ENCODE measurements around the gene TNS2. TPM values are rescaled to one million over a fixed set of nuclear protein-coding genes. Genes with fewer than 3 reads are reported as not detected.

The TNS2 gene
- total RNA-seq, 1 donor from 2014 or later = 21.9 TPM

DNA sequence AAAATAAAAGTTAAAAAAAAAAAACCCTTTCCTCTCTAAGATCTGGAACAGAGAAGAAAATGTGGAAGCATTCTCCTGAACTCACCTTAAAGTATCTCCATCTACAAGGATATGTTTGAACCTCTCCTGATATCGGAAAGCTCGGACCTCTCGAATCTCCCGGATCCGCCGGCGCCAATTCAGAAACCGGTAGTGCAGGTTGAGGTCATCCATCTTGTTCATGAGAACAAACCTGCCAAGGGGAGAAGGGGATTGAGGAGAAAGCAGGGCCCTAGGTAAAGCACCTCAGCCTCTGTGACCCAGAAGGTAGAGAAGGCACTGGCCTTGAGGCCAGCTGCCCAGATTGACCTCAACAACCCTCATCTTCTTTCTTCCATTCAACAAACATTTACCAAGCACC, 27.2 kb downstream of the TNS2 start:
- Histone ChIP-seq H3K4me3 (ENCODE audit: low read length in 3 of 3) (no peak overlapping the region), H3K27me3 (ENCODE audit: control insufficient read depth in 3 of 3, insufficient read depth in 3 of 3, low read length in 3 of 3) (no peaks in the 10 kb centered on the region), H3K36me3 (ENCODE audit: control insufficient read depth in 3 of 3, insufficient read depth in 3 of 3, low read length in 3 of 3) (peaks cover 23 to 37% (median 30%) of the 10 kb centered on the region in 3 donors), H3K9ac (ENCODE audit: low read depth in 1 of 3, low read length in 3 of 3) (no peak overlapping the region), H3K27ac (ENCODE audit: low read depth, low read length) (no peak overlapping the region), H3K9me3 (ENCODE audit: control insufficient read depth in 3 of 3, low read length in 3 of 3) (no peaks in the 10 kb centered on the region), H3K4me1 (ENCODE audit: control insufficient read depth in 3 of 3, insufficient read depth in 3 of 3, low read length in 3 of 3) (peaks cover 32 to 39% (median 38%) of the 10 kb centered on the region in 3 donors)

DNA sequence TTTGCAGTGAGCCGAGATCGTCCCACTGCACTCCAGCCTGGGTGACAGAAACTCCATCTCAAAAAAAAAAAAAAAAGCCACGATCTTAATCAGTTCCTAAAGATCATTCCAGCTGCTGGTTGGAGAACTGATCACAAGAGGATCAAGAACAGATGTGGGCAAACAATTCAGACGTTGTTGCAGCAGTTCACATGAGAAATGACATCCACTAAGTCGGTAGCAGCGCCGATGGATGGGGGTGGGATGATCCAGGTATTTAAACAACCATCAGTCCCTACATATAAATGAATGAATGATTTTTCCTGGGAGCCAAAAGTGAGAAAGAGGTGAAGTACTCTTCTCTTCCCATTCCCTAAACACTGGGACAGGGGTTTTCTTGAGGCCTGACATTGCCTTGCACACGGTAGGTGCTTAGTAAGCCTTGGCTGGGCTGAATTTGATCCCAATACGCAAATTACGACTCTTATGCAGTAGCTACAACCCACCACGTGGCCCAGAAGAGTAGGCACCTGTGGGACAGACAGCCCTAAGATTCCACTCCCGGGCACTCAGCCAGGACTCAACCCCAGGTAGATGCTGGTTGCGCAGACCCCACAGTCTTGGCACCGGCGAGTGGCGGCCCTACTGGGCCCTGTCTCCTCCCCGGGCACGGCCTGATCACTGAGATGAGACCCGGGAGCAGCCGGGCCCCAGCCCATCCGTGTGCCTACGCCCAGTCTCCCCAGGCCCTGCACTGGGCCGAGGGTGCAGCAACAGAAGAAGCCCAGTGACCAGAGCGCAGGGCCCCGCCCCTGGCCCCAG, 28.8 kb downstream of the TNS2 start:
- H3K9me3 ChIP-seq (ENCODE audit: control insufficient read depth in 3 of 3, low read length in 3 of 3) = no peaks in the 10 kb centered on the region
- H3K36me3 ChIP-seq (ENCODE audit: control insufficient read depth in 3 of 3, insufficient read depth in 3 of 3, low read length in 3 of 3) = peaks cover 18 to 37% (median 30%) of the 10 kb centered on the region in 3 donors
- H3K27me3 ChIP-seq (ENCODE audit: control insufficient read depth in 3 of 3, insufficient read depth in 3 of 3, low read length in 3 of 3) = no peaks in the 10 kb centered on the region
- peak overlapping the region; percentile 74 to 82 (median 76) for H3K9ac ChIP-seq (ENCODE audit: low read depth in 1 of 3, low read length in 3 of 3)
- H3K4me1 ChIP-seq (ENCODE audit: control insufficient read depth in 3 of 3, insufficient read depth in 3 of 3, low read length in 3 of 3) = peaks cover 20 to 26% (median 25%) of the 10 kb centered on the region in 3 donors
- peak overlapping the region; percentile 63 to 83 (median 82) for H3K4me3 ChIP-seq (ENCODE audit: low read length in 3 of 3)
- H3K27ac ChIP-seq (ENCODE audit: low read depth, low read length) = peak overlapping the region; percentile 54

DNA sequence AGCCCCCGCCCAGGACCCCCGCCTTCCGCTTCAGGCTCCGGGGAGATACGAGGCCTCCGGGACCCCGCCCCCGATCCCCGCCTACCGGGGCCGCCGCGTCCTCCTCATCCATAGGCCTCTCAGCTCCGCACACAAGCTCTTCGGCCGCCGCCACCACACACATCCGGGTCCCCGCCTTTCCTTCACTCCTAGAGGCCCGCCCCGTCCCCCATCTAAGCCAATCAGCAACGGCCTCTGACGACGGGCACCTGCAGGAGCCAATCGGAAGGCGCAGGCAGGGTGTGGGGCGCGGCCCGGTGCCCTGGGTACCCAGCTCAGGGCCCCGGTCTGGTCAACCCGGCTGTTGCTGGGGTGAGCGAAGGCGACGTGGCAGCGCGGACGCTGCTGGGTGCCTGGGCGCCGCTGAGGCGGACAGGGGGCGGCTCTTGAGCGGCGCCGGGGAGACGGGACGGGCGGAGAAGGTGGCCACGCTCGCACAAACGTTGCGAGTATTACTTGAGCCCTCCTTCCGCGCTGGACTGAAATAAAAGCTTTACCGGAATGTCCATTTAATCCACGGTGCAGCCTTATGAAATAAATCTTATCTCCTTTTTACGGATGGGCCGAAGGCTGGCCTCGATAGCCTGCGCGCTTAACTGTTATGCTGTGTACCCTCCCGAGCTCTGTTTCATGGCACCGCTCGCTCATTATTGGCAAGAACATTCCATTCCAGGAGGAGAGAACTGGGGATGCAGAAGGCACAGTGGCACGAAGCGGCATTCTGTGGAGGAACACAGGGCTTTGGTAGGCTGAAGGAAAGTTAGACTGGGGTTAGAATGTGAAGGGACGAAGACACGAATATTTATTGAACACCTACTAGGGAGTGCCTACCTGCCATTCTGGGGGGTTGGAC, 29.6 kb downstream of the TNS2 start, which contains the start of gene SPRYD3:
Gene SPRYD3, minus strand, starts transcription at position 165 of the 892 bp plus-strand sequence. Its CDS starts 57 bp downstream, at position 108.
- peak within 1 kb of the TSS; percentile 81 for H3K27ac ChIP-seq (ENCODE audit: low read depth, low read length)
- H3K9ac ChIP-seq (ENCODE audit: low read depth in 1 of 3, low read length in 3 of 3) = peak within 1 kb of the TSS; percentile 77 to 89 (median 85)
- H3K9me3 ChIP-seq (ENCODE audit: control insufficient read depth in 3 of 3, low read length in 3 of 3) = no peaks in the 10 kb centered on the region
- H3K27me3 ChIP-seq (ENCODE audit: control insufficient read depth in 3 of 3, insufficient read depth in 3 of 3, low read length in 3 of 3) = no peaks in the 10 kb centered on the region
- peaks cover 12 to 30% (median 23%) of the 10 kb centered on the region in 3 donors for H3K36me3 ChIP-seq (ENCODE audit: control insufficient read depth in 3 of 3, insufficient read depth in 3 of 3, low read length in 3 of 3)
- peaks cover 14 to 21% (median 19%) of the 10 kb centered on the region in 3 donors for H3K4me1 ChIP-seq (ENCODE audit: control insufficient read depth in 3 of 3, insufficient read depth in 3 of 3, low read length in 3 of 3)
- H3K4me3 ChIP-seq (ENCODE audit: low read length in 3 of 3) = peak within 1 kb of the TSS; percentile 63 to 85 (median 82)

DNA sequence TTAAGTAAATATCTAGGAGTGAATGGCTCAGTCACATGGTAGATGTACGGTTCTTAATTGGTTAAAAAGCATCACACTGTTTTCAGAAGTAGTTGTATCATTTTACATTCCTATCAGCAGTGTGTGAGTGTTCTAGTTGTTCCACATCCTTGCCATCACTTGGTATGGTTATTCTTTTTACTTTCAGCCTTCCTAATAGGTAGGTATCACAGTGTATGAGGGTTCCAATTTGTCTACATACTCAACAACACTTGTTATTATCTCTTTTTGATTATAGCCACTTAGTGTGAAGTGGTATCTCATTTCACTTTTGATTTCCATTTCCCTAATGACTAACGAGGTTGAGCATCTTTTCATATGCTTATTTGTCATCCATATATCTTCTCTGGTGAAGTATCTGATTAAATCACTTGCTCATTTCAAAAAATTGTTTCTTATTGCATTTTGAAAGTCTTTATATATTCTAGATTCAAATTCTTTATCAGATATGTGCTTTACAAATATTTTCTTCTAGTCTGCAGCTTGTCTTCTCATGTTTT, 32.8 kb downstream of the TNS2 start:
- Histone ChIP-seq H3K9me3 (ENCODE audit: control insufficient read depth in 3 of 3, low read length in 3 of 3) (no peaks in the 10 kb centered on the region), H3K4me1 (ENCODE audit: control insufficient read depth in 3 of 3, insufficient read depth in 3 of 3, low read length in 3 of 3) (peaks cover 12 to 18% (median 13%) of the 10 kb centered on the region in 3 donors), H3K4me3 (ENCODE audit: low read length in 3 of 3) (no peak overlapping the region), H3K36me3 (ENCODE audit: control insufficient read depth in 3 of 3, insufficient read depth in 3 of 3, low read length in 3 of 3) (peaks cover 0 to under 1% (median 0%) of the 10 kb centered on the region in 3 donors), H3K27me3 (ENCODE audit: control insufficient read depth in 3 of 3, insufficient read depth in 3 of 3, low read length in 3 of 3) (no peaks in the 10 kb centered on the region), H3K9ac (ENCODE audit: low read depth in 1 of 3, low read length in 3 of 3) (no peak overlapping the region), H3K27ac (ENCODE audit: low read depth, low read length) (no peak overlapping the region)

DNA sequence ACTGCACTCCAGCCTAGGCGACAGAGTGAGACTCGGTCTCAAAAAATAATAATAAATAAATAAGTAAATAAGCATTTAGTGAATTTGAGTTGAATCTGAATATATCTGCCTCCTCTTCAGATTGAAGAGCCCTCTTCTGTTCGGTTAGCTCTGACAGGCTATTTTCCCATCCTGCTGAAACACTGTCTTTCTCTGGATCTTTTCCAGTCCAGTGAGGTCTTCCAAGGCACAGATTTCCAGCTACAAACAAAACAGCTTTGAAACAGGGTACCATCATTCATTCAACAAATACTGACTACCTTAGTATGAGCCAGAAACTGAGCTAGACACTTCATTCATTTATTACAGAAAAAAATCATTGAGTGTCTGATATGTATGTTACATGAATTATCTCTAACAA, 36.5 kb downstream of the TNS2 start:
- Histone ChIP-seq H3K36me3 (ENCODE audit: control insufficient read depth in 3 of 3, insufficient read depth in 3 of 3, low read length in 3 of 3) (no peaks in the 10 kb centered on the region), H3K4me1 (ENCODE audit: control insufficient read depth in 3 of 3, insufficient read depth in 3 of 3, low read length in 3 of 3) (no peaks in the 10 kb centered on the region), H3K27me3 (ENCODE audit: control insufficient read depth in 3 of 3, insufficient read depth in 3 of 3, low read length in 3 of 3) (no peaks in the 10 kb centered on the region), H3K27ac (ENCODE audit: low read depth, low read length) (no peak overlapping the region), H3K9ac (ENCODE audit: low read depth in 1 of 3, low read length in 3 of 3) (no peak overlapping the region), H3K9me3 (ENCODE audit: control insufficient read depth in 3 of 3, low read length in 3 of 3) (no peaks in the 10 kb centered on the region), H3K4me3 (ENCODE audit: low read length in 3 of 3) (no peak overlapping the region)

DNA sequence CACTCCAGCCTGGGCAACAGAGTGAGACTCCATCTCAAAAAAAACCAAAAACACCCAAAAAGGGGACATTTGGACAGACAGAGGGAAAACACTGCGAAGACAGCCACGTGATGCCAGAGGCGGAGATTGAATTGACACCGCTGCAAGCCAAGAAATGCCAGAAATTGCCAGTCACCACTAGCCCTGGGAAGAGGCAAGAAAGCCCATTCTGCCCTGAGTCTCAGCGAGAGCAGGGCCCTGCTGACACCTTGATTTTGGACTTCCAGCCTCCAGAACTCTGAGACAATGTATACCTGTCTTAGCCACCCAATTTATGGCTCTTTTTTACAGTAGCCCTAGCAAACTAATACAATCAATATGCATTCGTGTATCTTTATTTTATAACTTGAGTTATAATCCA, 40.2 kb downstream of the TNS2 start:
- Histone ChIP-seq H3K9me3 (ENCODE audit: control insufficient read depth in 3 of 3, low read length in 3 of 3) (no peaks in the 10 kb centered on the region), H3K27ac (ENCODE audit: low read depth, low read length) (no peak overlapping the region)

DNA sequence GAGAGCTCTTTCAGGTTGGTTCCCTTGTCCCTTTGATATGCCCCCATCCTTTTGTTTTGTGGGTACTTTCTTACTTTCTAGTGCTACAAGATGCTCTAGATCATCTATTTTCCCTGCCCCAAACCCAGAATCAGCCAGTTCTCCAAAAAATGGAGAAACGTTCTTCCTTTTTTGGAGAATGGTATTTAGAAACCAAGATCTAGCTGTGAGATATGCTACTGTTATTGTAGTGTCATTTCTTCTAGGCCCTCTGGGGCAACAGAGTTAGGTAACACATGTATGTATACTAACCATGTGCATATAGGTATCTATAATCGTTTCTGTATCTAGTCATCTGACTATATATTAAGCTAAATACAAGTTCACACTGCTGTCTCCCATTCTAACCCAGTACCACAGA, 40.7 kb downstream of the TNS2 start:
- Histone ChIP-seq H3K4me3 (ENCODE audit: low read length in 3 of 3) (no peak overlapping the region), H3K9ac (ENCODE audit: low read depth in 1 of 3, low read length in 3 of 3) (no peak overlapping the region), H3K27me3 (ENCODE audit: control insufficient read depth in 3 of 3, insufficient read depth in 3 of 3, low read length in 3 of 3) (no peaks in the 10 kb centered on the region), H3K4me1 (ENCODE audit: control insufficient read depth in 3 of 3, insufficient read depth in 3 of 3, low read length in 3 of 3) (peaks cover 0 to 2% (median 0%) of the 10 kb centered on the region in 3 donors), H3K9me3 (ENCODE audit: control insufficient read depth in 3 of 3, low read length in 3 of 3) (no peaks in the 10 kb centered on the region), H3K36me3 (ENCODE audit: control insufficient read depth in 3 of 3, insufficient read depth in 3 of 3, low read length in 3 of 3) (no peaks in the 10 kb centered on the region), H3K27ac (ENCODE audit: low read depth, low read length) (no peak overlapping the region)

More for the DNA sequence above, 40.2 kb downstream of the TNS2 start:
- H3K4me1 ChIP-seq (ENCODE audit: control insufficient read depth in 3 of 3, insufficient read depth in 3 of 3, low read length in 3 of 3) = peaks cover 0 to 2% (median 0%) of the 10 kb centered on the region in 3 donors
- no peak overlapping the region for H3K4me3 ChIP-seq (ENCODE audit: low read length in 3 of 3)
- no peaks in the 10 kb centered on the region for H3K36me3 ChIP-seq (ENCODE audit: control insufficient read depth in 3 of 3, insufficient read depth in 3 of 3, low read length in 3 of 3)
- H3K9ac ChIP-seq (ENCODE audit: low read depth in 1 of 3, low read length in 3 of 3) = no peak overlapping the region
- no peaks in the 10 kb centered on the region for H3K27me3 ChIP-seq (ENCODE audit: control insufficient read depth in 3 of 3, insufficient read depth in 3 of 3, low read length in 3 of 3)

DNA sequence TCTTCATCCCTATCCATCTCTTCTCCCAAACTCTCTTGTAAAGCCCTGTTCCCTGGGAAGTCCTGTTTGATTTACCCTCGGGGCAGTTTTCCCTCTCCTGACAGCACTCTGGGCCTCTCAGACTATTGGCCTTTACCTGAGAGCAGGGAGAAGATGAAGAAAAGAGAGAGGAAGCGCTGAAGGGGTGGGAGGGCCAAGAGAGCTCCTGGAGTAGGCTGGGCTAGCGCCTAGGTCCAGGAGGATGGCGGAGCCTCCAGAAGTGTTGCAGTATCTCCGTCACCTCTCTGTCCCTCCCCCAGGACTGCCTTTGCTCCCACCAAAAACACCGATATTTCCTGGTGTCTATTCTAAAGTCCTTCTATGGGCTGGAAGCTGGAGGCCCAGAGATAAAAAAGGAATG, 41.9 kb downstream of the TNS2 start:
- no peak overlapping the region for H3K27ac ChIP-seq (ENCODE audit: low read depth, low read length)
- H3K9ac ChIP-seq (ENCODE audit: low read depth in 1 of 3, low read length in 3 of 3) = no peak overlapping the region
- H3K4me3 ChIP-seq (ENCODE audit: low read length in 3 of 3) = no peak overlapping the region
- no peaks in the 10 kb centered on the region for H3K36me3 ChIP-seq (ENCODE audit: control insufficient read depth in 3 of 3, insufficient read depth in 3 of 3, low read length in 3 of 3)
- no peaks in the 10 kb centered on the region for H3K9me3 ChIP-seq (ENCODE audit: control insufficient read depth in 3 of 3, low read length in 3 of 3)
- peaks cover 5 to 9% (median 9%) of the 10 kb centered on the region in 3 donors for H3K4me1 ChIP-seq (ENCODE audit: control insufficient read depth in 3 of 3, insufficient read depth in 3 of 3, low read length in 3 of 3)
- H3K27me3 ChIP-seq (ENCODE audit: control insufficient read depth in 3 of 3, insufficient read depth in 3 of 3, low read length in 3 of 3) = no peaks in the 10 kb centered on the region

DNA sequence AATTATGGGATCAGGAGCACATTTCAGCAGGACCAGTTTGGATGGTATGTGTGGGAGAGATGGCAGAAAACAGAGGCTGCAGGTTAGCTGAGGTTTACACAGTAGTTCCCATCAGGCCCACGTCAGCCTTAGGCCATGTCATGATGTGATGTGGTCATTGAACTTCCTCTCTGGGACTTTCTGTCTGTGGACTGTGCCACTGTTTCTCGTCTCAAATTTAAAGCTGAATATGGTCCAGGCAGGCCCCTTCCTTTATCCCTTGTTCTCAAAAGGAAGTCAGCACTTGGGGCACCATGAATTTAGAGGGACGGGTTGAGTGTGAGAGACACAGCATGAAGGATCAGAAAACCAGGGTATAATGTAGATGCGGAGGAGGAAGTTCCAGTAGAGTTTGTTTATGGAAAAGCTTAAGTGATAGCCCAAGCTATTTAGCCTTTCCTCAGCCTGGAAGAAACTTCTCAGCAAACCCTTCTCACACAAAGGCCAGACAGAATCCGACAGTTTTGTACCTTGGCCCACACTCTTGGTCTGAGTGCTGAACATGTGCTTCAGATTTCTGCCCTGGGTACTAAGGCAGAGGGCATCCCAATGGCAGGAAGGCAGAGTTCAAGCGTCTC, 44.0 kb downstream of the TNS2 start:
- Histone ChIP-seq H3K4me3 (ENCODE audit: low read length in 3 of 3) (no peak overlapping the region), H3K27me3 (ENCODE audit: control insufficient read depth in 3 of 3, insufficient read depth in 3 of 3, low read length in 3 of 3) (no peaks in the 10 kb centered on the region), H3K9ac (ENCODE audit: low read depth in 1 of 3, low read length in 3 of 3) (no peak overlapping the region), H3K4me1 (ENCODE audit: control insufficient read depth in 3 of 3, insufficient read depth in 3 of 3, low read length in 3 of 3) (peaks cover 18 to 31% (median 26%) of the 10 kb centered on the region in 3 donors), H3K36me3 (ENCODE audit: control insufficient read depth in 3 of 3, insufficient read depth in 3 of 3, low read length in 3 of 3) (no peaks in the 10 kb centered on the region), H3K27ac (ENCODE audit: low read depth, low read length) (no peak overlapping the region), H3K9me3 (ENCODE audit: control insufficient read depth in 3 of 3, low read length in 3 of 3) (no peaks in the 10 kb centered on the region)

Measured in skeletal muscle tissue (tissue), 4 donors.